Activated gamma-delta T cell treated with Interleukin-2 at 50 U/mL for 16 hours (primary cell): Measurements from ENCODE around the gene OTOF.

ENCODE experiments used
- DNase-seq: peaks from one replicate; pipeline ENCODE4 v3.0.0-alpha.2; 2020

OTOF gene

DNA sequence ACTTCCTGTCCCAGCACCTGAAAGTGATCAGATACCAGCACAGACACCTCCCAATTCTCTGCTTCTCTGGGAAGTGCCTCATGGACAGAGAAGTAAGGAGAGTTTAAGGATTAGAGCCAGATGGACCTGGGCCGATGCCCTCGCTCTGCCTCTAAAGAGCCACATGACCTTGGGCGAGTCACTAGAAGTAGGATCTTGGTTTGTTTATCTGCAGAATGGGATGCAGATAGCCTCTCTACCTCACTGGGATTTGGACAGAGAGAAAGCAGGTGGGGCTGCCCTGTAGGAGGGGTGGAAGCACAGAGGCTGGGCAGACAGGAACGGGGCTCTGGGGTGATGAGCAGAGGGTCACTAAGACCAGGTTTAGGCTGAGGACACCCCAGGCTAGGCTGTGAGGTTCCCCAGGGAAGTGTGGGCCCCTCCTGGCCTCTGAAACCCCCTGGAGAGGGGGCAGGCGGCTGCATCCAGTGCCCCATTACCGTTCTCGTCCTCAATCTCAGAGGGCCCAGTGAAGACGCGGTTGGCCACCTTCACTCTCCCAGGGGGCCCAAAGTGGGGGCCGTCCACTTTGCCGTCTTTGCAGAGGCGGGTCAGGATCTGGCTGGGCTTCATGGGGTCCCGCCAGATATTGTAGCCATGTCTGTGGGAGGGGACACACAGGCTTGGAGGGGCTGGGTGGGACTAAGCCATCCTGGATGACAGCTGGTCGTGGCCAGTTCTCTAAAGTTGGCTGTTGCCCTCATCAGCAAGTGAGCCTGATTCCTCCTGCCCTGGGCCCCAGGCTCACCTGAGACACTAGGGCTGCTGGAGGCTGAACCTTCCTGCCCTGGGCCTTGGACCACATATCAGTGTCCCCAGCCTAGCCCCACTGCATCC, 13.3 kb downstream of the OTOF start:
- DNase-seq, result no peak

DNA sequence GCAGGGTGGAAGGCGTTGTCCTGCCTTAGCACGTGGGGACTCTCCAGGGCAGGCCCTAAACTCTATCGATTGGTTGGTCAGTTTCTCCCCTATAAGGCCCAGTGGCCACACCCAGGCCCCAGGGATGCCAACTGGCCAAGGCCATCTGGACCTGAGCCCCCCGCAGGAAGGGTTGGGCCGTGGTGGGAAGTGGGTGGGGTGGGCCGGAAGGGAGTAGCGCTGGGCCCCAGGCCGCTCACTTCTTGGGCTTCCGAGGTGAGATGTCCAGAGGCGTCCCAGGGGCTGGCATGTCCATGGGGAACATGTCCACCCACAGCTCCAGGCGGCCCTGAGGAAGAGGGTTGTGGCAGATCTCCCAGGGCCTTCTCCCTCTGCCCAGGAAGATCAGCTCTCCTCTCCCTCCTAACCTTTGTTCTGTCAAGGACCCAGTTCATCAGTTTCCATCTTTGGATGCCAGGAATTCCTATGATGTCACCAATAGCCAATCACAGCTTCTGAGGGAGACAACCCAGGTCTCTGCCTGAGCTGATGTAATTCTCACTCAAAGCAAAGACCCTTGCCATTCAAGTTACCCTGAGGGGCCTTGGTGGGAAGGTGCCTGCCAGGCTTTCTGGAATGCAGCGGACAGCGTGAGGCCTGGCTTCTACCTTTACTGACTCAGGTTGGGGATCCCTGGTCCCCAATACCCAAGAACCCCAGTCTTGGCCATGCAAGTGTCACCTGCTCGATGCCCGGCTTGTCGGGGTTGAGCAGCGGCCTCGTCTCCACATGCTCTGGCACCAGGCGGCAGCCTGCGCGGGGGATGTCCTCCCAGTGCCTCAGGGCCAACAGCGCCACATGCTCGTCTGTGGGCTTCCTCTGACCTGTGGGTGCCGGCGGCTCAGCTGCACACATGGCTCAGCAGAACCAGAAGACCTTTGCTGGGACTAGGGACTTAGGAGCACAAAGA, 14.4 kb downstream of the OTOF start:
- DNase-seq, result no peak

DNA sequence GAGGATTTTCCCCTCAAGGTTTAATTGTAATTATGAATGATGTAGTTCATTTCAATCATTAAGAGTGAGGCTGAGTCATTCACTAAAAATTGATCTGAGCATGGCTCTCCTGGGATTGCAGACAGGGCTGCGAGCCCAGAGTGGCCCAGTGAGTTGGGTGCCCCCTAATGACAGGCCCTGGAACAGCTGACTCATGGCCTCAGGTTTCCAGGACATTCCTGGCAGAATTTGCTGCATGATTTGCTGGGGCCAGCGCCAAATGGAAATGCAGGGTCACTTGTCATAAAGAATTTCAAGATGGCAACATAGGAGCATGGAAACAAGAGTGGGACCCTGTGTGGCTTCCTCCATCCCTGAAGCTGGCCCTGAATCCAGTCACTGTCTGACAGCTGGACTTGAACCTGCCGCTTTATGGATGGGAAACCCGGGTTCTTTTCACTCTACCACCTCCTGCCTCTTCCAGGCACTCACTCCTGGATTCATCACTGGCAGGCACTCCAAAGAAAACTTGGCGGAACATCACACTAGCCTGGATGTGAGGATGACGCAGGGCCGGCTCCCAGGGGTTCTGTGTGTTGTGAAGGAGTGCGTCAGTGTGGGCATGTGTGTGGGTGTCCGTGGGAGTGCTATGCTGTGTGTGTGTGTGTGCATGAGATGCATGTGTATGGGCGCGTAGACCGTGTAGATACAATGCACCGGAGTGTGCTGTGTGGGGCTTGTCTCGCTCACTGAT, 15.2 kb downstream of the OTOF start:
- no peak for DNase-seq

DNA sequence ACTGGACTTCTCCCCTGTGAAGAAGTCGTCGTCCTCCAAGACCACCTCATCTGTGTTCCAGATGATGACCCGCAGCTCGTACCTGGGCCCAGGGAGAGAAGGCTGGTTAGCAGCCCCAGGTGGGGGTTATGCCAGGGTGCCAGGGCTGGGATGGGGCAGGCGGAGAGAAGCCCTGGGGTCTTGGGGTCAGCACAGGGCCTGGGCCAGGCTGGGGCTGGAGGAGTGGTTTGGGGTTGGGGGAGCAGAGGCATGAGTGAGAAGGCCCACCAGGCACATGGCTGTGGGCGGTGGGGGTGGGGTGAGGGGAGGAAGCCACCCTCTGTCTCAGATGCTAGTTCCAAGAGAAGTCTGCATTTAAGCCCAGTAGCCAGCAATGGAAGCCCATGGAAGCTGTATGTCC, 15.8 kb downstream of the OTOF start:
- DNase-seq, result no peak

- no peak for DNase-seq
Measured at GRCh38 chr2:26461601-26462023, 16.3 kb downstream of the OTOF start.

GRCh38 chr2:26460613-26461031, 17.3 kb downstream of the OTOF start:
- no peak for DNase-seq

DNA sequence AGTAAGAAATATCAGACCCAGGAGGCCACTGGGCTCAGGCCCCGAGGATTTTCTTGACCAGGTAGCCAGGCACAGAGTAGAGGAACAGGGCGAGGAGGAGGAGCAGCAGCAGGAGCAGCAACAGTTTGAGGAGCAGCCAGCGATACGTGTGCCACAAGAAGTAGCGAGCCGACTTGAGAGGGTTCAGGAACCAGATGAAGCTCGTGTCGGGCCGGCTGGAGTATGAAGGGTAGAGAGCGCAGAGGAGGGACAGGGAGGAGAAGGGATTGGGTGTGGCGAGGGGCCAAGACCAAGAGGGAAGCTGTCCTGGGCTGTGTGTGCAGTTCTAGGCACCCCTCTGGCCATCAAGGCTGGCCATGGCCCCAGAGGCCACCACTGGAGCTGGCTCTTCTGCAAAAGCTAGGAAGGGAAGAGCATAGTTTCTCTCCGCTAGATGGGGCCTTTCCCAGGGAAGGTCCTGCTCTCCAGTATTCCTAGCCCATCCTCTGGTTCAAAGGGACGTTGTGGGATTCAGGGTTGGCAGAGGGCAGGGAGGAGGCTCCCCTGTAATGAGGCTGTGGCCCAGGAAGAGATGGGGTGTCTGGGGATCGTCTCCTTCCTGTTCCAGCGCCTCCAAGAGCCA, 17.8 kb downstream of the OTOF start:
- no peak for DNase-seq

GRCh38 chr2:26458365-26459042, 19.4 kb downstream of the OTOF start:
- no peak for DNase-seq

DNA sequence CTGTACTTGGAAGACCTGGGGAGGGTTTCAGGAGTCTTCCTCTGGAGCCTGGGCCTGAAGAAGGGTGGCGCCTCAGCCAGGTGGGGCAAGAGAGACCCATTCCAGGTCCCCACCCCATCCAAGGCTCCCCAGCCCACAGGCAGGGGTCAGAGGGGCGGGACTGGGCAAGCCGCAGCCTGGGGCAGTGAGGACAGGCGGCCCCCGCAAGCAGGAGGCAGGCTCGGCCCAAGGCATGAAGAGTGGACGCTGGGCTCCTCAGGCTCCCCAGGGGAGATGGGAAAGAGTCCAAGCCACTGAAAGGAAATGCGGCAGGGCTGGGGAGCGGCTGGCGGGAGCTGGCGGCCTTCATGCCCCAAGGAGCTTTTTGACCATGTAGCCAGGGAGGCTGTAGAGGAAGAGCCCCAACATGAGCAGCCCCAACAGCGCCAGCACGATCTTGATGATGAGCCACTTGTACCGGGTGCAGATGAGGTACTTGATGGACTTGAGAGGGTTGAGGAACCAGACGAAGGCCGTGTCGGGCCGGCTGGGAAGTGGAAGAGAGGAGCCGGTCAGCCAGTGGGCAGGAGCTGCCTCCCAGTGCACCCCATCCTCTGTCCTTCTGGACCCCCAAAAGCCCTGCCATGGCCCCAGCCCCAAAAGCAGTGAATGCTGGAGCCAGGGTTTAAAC, 20.1 kb downstream of the OTOF start:
- DNase-seq, result no peak

DNA sequence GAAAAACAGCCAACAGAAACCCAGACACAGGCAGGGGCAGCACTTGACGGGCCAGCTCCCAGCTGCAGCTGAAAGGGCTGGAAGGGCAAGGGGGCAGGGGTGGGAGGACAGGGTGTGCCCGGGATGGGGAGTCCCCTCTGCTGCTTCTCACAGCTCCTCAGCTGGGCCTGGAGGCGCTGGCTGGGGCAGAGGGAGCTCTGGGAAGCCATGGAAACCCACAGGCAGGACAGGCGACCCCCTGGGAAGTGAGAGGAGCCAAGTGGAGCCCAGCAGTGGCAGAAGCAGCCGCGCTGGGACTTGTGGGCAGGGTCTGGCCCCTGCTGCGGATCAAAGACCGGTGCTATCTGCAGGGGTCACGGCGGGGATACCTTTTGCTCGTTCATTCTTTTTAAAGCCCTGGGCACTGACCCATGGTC, 20.7 kb downstream of the OTOF start:
- no peak for DNase-seq

GRCh38 chr2:26456440-26457250, 21.3 kb downstream of the OTOF start:
- no peak for DNase-seq

DNA sequence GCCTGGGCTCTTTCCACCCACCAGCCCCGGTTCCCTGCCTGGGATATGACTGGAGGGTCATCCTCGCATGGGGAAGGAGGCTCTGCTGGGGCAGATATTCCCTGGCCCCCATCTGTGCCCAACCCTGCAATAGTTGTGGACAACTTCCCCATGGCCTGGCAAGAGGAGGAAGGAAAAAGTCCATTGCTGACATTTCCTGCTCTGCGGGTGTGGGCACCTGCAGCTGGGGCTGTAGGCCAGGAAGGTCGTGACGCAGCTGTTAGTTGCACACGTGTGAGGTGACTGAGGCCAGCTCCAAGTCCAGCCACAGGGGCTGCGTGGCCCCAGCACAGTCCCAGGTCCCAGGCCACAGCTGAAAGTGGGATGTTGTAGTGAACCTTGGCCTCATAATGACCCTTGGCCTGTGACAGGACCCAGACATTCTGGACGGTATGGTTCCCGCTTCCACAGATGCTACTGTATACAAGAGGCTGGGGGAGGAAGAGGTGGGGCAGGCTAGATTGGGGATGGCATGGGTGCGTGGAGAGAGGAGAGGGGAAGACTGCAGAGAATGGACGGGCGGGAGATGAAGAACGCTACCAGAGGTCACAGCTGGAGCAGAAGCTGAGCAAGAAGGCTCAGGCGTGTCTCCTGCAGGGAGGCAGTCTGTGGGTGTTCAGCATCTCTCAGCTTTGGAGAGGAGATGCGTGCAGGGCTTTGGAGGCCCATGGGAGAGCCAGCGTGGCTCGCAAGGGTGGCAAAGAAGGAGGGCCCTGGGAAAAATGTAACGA, 22.1 kb downstream of the OTOF start:
- no peak for DNase-seq

- no peak for DNase-seq
Measured at GRCh38 chr2:26455037-26455669, 22.8 kb downstream of the OTOF start.

DNA sequence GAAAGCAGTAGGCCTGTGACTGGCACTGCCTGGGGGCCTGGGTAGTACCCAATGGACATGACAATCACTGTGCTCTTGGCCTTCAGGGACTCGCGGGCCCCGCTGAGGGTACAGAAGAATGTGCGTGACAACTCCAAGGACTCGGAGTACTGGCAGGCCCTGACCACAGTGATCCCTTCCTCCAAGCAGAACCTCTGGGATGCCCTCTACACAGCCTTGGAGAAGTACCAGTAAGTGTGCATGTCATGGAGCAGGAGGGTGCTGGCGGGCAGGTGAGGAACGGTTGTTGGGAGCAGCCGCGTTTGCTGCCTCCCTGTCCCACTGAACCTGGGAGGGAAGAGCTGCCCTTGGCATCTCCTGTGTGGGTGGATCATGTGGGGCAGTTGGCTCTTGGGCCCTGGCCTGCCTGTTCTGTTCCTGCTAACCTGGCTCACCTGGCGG, 23.3 kb downstream of the OTOF start:
- DNase-seq, result no peak

DNA sequence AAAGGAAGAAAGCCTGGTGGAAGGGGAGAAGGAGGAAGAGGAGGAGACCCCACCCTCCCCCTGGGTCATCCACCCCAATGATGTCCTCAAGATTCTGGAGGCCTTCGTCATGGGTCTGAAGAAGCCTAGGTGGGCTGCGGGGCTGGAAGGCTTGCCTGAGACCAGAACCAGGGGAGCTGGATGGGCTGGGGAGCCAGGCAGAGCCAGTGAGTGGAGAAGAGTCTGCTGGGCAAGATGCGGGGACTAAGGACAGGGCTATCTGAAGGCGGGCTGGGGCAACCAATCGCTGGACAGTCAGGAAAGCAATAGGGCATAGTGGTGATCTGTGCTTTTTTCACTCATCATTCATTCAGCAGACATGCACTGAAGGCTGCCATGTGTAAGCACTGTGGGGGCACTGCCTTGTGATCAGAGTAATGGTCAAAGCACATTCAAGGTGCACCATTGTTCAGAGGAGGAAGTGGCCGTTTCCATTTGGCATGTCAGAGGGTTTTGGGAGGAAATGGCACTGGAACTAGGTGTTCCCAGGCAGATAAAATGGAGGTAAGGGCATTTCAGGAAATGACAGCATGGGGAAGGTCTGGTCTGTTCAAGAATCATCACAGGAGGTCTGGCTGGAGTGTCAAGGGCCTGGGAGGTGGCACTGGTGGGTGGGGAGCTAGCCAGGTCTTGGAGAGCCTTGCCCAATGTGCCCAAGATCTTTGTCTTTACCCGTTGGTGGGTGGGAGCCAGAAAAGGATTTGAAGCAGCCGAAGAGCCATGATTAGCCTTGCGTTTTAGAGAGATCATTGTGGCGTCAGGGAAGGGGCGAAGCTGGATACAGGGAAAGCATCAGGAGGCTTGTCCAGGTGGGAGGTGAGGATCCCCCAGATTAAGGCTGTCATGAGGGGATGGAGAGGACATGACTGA, 24.2 kb downstream of the OTOF start:
- no peak for DNase-seq

GRCh38 chr2:26451700-26452099, 26.2 kb downstream of the OTOF start:
- DNase-seq, result no peak

GRCh38 chr2:26450031-26450635, 27.8 kb downstream of the OTOF start:
- DNase-seq, result no peak
